ENCODE results near the gene VPS4B.

The VPS4B gene

DNA sequence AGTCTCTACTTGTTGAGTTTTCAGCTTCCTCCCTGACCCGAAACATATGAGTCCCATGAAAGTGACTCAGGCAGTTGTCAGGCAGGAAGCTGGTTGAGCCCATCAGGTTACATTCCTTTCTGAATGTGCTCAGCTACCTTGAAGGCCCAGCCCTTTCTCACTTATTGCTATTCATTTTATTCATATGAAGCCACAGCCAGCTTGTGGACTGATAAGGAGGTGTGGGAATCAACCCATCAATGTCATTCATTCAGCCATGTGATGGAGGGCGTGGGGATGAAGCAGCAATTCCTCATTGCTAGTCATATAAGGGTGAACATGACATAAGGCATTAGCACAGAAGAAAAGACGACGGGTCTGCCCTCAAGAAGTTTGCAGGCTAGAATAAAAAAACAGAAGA, 5.3 kb upstream of the VPS4B start:
- DNase-seq, result no peak

DNA sequence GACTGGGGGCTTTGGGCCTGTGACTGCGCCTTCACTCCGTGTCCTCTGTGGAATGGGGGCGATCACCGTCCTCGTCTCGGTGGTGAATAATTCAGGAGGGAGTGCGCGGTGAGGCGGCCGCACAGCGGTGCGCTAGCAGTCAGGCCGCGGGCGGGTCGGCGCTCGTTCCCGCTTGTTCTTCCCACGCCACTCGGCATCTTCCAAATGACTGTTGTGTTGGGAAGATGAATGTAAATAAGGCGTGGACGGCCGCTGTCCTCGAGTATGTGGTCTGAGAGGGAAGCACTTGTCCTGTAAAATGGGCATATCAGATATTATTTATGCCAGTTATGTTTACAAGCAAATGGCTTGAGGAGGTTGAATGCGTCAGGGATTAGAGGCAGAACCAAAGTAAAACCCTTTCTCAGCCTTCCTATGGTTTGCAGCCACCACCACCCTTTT, 608 bp upstream of the VPS4B start:
- DNase-seq, result no peak

DNA sequence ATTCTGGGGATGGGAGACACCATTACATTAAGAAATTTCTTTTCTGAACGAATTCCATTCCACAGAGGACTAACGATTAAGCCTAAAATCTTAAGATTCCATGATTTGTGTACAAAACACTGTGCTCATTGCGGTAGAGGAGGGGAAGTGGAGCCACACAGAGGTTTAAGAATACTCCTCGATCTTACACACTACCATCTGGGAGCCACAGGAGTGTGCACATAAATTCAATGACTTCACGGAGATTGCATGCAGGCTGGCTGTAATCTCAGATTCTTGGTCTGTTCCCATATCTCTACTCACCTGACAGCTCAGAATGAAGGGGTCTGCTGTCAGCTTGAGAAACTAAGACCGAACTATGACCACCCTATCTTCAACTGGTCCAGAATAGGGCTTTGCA, 762 bp downstream of the VPS4B start:
- DNase-seq, result no peak

DNA sequence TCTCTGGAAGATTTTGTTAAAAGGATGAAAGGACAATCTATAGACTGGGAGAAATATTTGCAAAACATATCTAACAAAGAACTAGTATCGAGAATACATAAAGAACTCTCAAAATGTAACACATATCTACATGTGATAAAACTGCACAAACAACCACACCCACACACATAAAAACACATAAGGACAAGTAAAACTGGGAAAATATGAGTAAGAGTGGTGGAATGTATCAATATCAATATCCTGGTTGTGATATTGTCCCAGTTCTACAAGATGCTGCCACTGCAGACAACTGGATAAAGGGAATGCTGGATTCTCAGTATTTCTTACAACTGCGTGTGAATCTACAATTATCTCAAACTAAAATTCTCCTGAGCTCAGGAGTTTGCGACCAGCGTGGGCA, 9.3 kb downstream of the VPS4B start:
- DNase-seq, result no peak

DNA sequence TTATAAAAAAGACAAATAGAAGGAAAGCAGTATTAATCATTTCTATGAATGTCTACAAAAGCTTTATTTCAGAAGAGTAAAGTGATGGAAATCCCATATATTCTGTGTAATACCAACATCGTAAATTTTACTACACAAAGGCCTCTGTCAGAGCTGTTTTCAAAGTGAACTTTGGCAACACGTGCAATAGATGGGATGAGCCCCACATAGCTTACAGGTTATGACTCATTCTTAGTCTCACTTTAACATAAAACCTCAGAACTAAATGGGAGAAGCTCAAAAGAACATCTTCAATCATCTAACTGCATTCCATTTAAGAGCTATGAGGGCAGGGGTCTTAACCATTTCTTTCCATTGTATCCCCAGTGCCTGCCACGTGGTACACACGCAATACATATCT, 11.5 kb downstream of the VPS4B start:
- no peak for DNase-seq

DNA sequence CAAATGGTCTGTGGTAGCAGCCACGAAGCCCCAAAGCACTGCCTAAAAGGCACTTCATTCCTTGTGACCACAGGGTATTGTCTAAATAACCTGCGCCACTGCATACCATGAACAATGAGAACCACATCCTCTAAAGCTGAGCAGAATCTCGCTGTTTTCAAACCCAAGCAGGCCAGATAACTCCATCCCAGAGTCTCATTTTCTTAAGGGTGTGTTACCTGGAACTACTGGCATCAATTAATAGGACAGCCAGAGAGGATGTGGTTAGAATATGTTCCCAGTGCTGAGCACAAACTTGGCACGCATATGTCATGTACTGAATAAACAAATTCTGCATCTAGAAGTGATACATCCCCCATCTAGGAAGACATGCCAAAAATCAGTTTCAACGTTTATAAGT, 13.0 kb downstream of the VPS4B start:
- no peak for DNase-seq

DNA sequence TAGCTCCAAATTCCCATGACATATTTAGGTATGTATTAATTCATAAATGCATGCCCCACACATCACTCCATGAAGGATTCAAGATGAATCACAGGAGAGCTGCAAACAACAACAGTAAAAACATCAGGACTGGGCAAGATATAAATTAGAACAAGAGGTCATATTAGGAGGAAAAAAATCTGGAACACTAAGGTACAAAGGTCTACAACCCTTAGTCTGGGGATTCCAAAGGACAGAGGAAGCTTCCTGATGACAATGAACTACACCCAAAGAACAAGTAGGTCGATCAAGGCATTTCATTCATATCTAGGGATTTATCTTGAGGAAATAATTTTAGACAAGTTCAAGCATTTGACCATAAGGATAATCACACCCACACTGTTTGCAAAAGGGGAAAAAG, 14.5 kb downstream of the VPS4B start:
- DNase-seq, result no peak

DNA sequence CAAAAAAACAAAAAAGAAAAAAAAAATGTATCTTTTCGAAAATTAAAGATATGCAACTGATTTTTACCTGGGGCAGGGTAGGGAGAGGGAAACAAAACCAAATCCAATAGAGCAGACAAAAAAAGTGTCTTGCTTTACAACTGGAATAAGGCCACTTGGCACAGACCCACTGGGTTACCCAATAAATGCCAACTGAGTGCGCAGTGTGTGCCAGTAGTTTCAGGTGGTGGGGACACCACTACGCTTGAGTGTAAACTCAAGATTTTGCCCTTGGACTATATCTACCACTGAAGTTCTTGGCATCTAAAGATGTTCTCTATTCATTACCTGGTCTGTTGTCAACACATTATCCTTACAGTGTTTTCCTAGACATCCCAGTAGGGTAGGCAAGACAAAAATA, 16.3 kb downstream of the VPS4B start:
- no peak for DNase-seq

DNA sequence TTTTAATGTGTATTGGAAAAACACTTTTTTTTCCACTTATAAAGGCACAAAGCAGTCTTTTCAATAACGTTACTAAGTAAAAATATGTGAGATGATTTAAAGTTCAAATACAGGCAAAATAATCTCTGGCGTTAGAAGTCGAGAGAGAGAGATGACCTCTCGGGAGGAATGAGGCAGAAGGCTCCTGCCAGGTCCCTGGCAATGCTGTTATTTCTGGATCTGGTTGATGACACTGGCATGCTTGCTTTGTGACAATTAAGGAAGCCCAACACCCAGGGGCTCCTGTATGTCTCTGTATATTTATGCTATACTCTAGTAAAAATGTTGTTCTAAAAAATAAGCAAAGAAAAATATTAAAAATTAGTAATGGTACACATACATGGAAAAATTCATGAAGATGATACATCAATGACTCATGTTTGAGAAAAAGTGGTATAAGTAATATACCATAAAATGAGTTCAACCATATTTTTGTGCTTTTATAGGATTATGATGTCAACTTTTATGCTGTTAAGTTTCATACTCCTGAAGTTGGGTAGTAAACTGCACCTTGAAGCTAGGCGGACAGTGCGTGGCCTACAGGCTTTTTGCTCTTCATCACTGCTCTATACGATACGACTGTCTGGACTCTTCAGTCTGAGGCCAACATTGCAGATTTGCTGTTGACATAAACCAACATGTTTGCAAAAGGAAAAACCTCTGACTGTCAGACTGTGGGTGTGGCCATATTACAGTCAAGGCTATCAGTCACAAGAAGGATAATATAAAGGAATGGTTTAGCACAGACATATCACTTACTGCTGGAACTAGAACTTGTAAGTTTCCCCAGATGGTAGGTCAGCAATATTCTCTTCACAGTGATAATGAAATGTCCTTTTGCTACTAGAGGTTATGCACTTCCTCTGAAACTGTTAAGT, 19.8 kb downstream of the VPS4B start:
- no peak for DNase-seq

DNA sequence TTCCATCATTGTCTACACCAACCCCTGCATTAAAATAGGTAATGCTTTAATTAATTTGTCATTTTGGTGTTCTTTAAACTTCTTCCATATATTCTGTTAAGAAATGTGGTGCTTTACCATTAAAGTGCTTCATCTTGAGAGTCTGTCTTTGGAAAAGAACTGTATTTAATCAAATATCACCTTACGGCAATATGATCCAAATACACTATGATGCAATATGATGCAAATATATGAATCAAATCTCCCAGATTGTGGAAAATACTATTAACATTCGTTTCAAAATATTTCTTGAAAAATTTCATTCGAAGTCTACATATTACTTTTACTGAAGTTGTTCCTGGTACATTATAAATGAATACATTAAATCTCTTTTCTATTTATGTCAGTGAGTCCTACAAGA, 23.0 kb downstream of the VPS4B start:
- no peak for DNase-seq

DNA sequence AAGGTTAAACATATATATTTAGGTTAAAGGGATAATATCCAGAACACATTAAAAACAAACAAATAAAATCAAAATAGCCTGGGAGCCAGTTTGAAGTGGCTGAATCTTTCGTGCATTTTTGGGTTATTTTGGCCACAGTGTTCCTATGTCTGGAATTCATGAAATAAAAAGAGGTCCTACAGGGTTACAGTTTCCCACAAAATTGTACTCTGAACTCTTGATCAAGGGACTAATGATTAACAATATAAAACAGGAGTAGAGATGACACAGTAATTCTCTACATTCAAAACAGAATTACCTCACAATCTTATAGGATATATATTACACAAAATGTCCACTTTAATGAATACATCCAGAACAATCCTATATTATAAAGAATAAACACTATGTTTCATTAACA, 24.9 kb downstream of the VPS4B start:
- no peak for DNase-seq

DNA sequence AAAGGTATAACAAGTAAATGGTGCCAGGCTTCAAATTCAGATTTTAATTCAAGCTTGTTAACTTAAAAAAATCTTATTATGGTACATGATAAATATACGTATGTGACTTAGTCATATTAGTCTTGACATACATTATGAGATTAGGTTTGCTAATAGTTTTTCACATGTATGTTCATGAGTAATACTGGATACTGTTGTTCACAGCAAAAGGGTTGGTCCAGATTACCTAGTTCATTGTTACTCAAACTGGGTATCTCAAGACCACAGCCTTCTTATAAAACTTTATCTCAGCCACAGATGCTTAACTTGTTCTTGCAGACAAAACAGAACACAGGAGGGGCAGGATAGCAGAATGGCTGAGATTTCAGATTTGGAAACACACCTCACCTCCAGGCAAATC, 26.8 kb downstream of the VPS4B start:
- DNase-seq, result no peak

DNA sequence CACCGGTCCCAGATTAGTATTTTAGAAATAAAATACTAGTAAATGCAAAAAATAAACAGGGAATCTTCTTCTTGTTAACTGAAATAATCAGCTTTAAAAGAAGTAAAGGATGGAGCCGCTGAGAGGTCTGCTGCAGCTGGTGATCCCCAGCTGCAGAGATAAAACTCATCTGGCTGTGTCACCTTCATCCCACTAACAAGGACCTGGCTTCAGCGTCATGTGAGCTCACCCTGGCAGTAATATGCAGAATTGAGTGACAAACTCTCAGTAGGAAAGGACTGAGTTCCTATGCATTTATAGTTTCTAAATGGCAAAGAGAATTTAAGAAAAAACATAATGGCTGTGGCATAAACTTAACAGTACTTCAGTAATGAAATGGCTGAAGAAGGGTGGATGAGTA, 27.3 kb downstream of the VPS4B start:
- DNase-seq, result no peak

DNA sequence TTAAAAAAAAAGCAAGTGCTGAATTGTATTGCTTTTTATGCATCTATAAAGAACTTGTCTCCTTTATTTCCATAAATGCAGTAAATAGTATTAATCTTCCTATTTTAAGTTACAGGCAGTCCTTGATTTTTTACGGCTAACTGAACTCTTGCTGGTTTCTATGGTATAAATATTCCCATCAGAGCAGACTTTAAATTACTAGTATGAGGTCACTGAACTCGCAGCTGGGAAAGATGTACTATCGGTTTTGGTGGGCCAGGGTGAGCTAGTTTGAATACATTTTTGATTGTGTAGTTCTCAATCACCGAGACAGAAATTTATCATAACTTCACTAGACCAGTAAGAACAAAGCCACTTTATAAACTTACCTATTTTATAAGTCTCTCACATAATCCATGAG, 34.4 kb downstream of the VPS4B start:
- no peak for DNase-seq

DNA sequence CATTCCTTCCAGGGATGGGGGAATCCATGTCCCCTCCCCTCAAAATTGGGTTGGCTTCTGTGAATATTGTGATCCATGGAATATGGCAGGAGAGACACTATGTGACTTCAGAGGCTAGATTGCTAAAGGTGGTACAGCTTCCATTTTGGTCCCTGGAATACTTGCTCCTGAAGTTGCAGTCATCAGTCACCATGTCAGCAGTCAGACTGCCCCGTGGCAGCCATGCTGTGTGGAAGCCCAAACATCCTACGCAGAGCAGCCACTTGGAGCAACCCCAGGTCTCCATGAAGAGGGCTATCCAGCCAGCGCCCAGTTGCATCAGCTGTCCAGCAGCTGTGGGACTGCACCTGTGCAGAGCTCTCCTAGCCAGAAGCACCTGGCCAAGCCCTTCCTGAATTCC, 39.4 kb downstream of the VPS4B start:
- DNase-seq, result no peak

DNA sequence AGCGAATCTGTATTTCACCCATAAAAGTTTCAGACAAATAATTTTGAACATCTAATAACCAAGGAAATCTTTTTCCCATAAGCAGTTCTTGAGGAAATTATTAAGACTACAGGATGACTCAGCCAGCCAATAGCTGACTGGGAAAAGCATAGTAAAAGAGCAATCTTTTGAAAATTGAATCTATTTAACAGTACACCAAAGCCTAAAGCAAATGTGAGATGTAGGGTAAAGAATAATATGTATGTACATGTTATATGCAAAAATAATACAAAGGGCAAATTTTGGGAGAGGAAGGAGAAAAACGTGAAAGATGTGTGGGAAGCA, 42.7 kb downstream of the VPS4B start:
- DNase-seq, result no peak

DNA sequence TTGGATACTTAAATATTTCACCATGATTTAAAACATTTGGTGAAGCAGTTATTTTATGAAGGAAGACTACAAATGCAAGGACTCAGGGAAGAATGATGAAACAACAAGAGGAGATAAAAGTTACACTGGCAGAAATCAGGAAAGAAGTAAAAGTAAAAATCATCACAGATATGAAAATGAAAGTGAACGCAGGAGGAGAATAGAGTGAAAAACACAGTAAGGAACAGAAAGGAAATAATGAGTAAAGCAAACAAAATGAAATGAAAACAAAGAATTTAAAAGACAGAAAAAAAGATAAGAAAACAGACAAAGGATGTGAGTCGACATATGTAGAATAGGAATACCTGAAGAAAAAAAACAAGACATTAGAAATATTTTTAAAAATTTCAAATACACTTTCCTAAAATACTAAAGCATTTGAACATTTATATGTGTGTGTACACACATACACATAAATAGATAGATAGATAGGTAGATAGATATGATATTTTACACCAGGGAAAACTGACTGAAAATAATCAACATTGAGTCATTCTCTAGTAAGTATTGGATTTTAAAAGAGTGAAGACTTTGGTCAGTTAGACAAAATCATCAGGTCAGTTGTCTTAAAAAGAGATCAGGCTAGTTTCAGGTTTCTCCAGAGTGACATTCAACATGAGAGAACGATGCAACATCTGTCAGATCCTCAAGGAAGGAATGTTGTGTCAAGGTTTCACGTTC, 43.2 kb downstream of the VPS4B start:
- no peak for DNase-seq

DNA sequence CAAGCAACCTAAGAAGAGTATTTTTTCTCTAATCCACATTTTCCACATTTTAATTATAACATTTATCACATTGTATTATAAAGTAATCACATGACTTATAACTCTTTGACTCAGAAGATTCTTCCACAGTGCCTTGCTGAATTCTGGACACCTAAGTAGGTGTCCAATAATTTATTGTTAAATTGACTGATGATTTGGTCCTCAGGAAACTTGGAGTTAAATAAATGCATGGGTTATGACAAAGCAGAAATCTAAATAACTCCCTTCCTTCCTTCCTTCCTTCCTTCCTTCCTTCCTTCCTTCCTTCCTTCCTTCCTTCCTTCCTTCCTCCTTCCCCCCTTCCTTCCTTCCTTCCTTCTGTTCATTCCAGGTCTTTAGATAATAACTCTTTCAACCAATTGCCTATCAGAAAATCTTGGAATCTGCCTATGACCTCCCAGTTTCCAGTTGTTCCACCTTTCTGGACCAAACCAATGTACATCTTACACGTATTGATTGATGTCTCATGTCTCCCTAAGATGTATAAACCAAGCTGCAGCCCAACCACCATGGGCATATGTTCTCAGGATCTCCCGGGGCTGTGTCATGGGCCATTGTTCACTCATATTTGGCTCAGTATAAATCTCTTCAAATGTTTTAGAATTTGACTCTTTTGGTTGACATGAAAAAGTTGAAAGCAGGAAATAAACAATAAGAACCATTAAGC, 44.8 kb downstream of the VPS4B start:
- DNase-seq, result no peak

DNA sequence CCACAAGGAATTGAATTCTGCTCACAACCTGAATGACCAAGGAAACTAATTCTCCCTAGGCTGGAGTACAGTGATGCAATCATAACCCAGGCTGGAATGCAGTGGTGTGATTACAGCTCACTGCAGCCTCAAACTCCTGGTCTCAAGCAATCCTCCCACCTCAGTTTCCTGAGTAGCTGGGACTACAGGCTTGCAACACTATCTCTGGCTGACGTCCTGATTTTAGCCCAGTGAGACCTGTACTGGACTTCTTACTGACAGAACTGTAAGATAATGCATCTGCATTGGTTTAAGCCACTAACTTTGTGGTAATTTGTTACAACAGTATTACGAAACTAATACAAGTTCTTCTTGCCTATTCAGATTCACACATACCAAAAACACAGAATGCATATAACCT, 45.7 kb downstream of the VPS4B start:
- no peak for DNase-seq

DNA sequence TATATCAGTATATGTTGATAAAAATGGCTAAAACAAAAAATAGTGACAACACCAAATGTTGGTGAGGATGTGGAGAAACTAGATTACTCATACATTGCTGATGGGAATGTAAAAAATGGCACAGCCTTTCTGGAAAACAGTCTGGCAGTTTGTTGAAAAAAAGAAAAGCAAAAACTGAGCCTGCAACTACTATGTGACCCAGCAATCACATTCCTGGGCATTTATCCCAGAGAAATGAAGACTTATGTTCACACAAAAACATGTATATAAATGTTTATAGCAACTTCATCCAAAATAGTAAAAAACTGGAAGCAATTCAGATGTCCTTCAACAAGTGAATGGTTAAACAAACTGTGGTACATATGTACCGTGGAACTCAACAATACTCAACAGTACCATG, 47.7 kb downstream of the VPS4B start:
- DNase-seq, result no peak

DNA sequence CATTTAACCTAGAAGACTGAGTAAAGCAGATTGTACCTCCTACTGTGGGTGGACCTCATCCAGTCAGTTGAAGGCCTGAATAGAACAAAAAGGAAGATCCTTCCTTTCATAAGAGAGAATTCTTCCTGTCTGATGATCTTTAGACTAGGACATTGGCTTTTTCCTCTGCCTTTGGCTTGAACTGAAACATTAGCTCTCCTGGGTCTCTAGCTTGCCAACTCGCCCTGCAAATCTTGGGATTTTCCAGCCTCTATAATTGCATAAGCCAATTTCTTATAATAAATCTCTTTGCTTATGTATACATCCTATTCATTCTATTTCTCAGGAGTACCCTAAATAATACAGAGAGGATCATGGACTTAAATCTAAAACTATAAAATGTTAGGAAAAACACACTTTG, 49.1 kb downstream of the VPS4B start:
- no peak for DNase-seq

DNA sequence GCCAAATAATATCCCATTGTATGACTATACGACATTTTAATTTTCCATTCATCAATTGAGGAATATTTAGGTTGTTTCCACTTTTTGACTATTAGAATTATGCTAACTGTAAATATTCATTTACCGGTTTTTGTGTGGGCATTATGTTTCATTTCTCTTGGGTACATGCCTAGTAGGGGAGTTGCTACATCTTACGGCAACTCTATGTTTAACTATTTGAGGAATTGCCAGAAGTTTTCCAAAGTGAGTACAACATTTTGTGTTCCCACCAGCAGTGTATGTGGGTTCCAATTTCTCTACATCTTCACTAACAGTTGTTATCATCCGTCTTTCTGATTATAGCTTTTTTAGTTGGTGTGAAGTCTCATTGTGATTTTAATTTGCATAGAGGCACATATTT, 53.7 kb downstream of the VPS4B start:
- no peak for DNase-seq

DNA sequence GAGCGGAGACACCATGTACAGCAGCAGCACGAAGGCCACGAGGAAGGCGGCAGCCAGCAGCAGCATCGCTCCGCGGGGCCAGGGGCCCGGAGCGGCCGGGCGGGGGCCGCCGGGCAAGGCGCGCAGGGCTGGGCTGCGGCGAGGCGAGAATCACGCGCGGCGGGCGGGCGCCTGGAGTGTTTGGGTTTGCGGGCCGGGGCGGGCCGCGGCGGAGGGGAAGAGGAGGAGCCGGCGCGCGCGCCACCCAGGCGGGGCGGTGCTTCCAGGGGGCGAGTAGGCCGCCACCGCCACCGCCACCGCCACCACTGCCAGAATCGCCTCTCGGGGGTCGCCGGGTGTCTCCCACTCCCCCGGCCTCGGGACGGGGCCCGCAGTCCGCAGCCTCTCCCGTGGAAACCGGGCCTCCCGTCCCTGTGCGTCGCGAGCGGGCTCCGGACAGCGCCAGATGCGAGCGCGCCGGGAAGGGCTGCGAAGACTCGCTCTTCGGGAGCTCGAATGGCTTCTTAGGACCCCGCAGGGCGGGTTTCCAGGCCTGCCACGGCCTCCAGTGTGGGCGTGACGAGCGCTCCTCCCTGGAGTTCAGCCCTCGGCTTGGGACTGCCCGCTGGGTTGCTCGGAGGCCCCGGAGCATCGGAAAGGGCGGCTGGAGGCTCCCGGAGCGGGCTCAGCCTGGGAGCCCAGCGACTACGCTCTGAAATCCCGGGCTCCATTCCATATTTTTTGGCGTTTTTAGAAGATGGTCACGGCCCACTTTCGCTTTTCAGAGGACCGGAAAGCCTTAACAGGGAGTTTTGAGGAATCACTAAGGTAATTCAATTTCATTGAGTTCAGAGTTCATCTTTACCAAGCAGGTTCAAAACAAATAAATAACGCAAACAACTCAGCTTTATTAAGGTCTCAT, 55.0 kb downstream of the VPS4B start, which contains the start of gene KDSR:
KDSR (minus strand) TSS at position 154 of the 901 bp plus-strand sequence; CDS start at position 66, 88 bp downstream.
- peak; percentile 89 for DNase-seq
